22Rv1 (cell line): Measurements from ENCODE around the gene SAMD4A.

Source experiments
- CTCF ChIP-seq: fragments of 450-650 bp; IDR thresholded peaks from 2 replicates; pipeline ENCODE4 v1.5.1; 2017; ENCODE audit warnings: mild to moderate bottlenecking
- ZFX ChIP-seq: fragments of 450-650 bp; IDR thresholded peaks from 2 replicates; pipeline ENCODE4 v1.6.1; 2017; ENCODE audit warnings: antibody characterized with exemption, borderline replicate concordance

DNA sequence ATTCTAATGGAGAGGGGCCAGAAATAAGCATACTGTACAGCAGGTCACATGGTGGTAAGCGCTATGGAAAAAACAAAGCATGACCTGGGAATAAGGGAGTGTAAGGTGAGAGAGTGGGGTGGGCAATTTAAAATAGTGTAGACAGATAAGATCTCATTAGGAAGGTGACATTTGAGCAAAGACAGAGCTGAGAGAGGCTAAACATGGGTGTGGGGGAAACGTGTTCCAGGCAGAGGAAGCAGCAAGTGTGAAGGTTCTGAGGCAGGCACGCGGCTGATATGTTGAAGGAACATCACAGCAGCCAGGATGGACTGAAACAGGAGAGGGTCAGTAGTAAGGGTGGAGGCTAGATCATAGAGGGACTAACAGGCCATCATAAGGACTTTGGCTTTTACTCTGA is 126.8 kb downstream of the SAMD4A start:
- TF ChIP-seq CTCF = no peak
- no peak for TF ChIP-seq ZFX
